ENCODE results near the gene KRTAP29-1. TPM values are rescaled to one million over a fixed set of nuclear protein-coding genes. Genes with fewer than 3 reads are reported as not detected.
"Not testable (repeated sequence)": the region's sequence is repeated elsewhere in the genome, so short reads cannot be mapped to it uniquely, and the experiment has no call there.

Gene KRTAP29-1
- total RNA-seq (2013), result not detected
- polyA plus RNA-seq (not detected), polyA minus RNA-seq (not detected in 2 replicates), total RNA-seq (0 reads per million in 11 experiments)

GRCh38 chr17:41301916-41302901, at the start of gene KRTAP29-1:
Gene KRTAP29-1, minus strand, starts transcription at chr17:41302851. Its CDS starts 0 bp downstream, at chr17:41302851.
- Histone ChIP-seq H3K4me3 (replicated peaks in 1 of 3; ENCODE audit: low read depth in 2 of 3, low read length in 3 of 3) (no peak within 1 kb of the TSS), H2AFZ (ENCODE audit: insufficient read depth, low read depth, low read length, poor library complexity, severe bottlenecking) (peak within 1 kb of the TSS; percentile 27), H3K27ac (ENCODE audit: low read depth in 1 of 2, low read length in 2 of 2) (no peak within 1 kb of the TSS), H4K20me1 (ENCODE audit: insufficient read depth, low read length) (no peaks in the 10 kb centered on the region), H3K36me3 (replicated peaks in 1 of 2; ENCODE audit: control insufficient read depth in 1 of 2, insufficient read depth in 2 of 2, low read length in 2 of 2) (no peaks in the 10 kb centered on the region), H3K4me2 (replicated peaks; ENCODE audit: extremely low read depth, low read length, poor library complexity, severe bottlenecking) (no peak within 1 kb of the TSS), H3K4me1 (ENCODE audit: control insufficient read depth in 1 of 2, insufficient read depth in 2 of 2, low read length in 2 of 2) (peaks cover 17 to 18% of the 10 kb centered on the region in 2 donors), H3K9me3 (replicated peaks in 1 of 2; ENCODE audit: control insufficient read depth in 1 of 2, insufficient read depth in 1 of 2, low read length in 2 of 2) (peaks cover 0 to 2% of the 10 kb centered on the region in 2 donors), H3K27me3 (ENCODE audit: control insufficient read depth in 2 of 2, insufficient read depth in 2 of 2, low read length in 2 of 2) (no peaks in the 10 kb centered on the region), H3K79me2 (ENCODE audit: insufficient read depth, low read length) (no peaks in the 10 kb centered on the region), H3K9ac (ENCODE audit: insufficient read depth, low read length, poor library complexity, severe bottlenecking) (no peak within 1 kb of the TSS)
- TF ChIP-seq CTCF (IDR thresholded peaks at IDR 0.05), result no peak
- DNase-seq, result peak in 1 of 3 donors; percentile 13
- Mint-ChIP-seq H3K27me3 (ENCODE audit: low read depth in 3 of 3) (peaks cover 0 to 10% (median 6%) of the 10 kb centered on the region in 3 donors), H3K4me3 (no peak within 1 kb of the TSS), H3K4me1 (peaks cover 20% of the 10 kb centered on the region), H3K36me3 (no peaks in the 10 kb centered on the region), H3K27ac (no peak within 1 kb of the TSS), H3K9me3 (peaks cover 2 to 13% (median 6%) of the 10 kb centered on the region in 7 donors)
- 46% methylated on average over 11 of the region's 11 CpGs for WGBS (ENCODE audit: insufficient coverage)
- intact Hi-C loops (cut with micrococcal nuclease), result no loop called here

- Mint-ChIP-seq H3K27ac (no peak overlapping the region), H3K36me3 (no peaks in the 10 kb centered on the region), H3K4me1 (peaks cover 6% of the 10 kb centered on the region), H3K4me3 (no peak overlapping the region), H3K27me3 (ENCODE audit: low read depth in 3 of 3) (peaks cover 2 to 6% (median 3%) of the 10 kb centered on the region in 3 donors), H3K9me3 (peaks cover 0 to 1% (median 0%) of the 10 kb centered on the region in 7 donors)
- H3K4me3 ChIP-seq (replicated peaks in 1 of 3; ENCODE audit: low read depth in 2 of 3, low read length in 3 of 3), result no peak overlapping the region
- H2AFZ ChIP-seq (ENCODE audit: insufficient read depth, low read depth, low read length, poor library complexity, severe bottlenecking), result no peak overlapping the region
- DNase-seq, result no peak
- H3K9ac ChIP-seq (ENCODE audit: insufficient read depth, low read length, poor library complexity, severe bottlenecking), result no peak overlapping the region
- intact Hi-C loops (cut with micrococcal nuclease), result no loop called here
- no peak overlapping the region for H3K4me2 ChIP-seq (replicated peaks; ENCODE audit: extremely low read depth, low read length, poor library complexity, severe bottlenecking)
- no peaks in the 10 kb centered on the region for H3K36me3 ChIP-seq (replicated peaks in 1 of 2; ENCODE audit: control insufficient read depth in 1 of 2, insufficient read depth in 2 of 2, low read length in 2 of 2)
- no peaks in the 10 kb centered on the region for H3K79me2 ChIP-seq (ENCODE audit: insufficient read depth, low read length)
- peaks cover 0 to under 1% of the 10 kb centered on the region in 2 donors for H3K27me3 ChIP-seq (ENCODE audit: control insufficient read depth in 2 of 2, insufficient read depth in 2 of 2, low read length in 2 of 2)
- H3K9me3 ChIP-seq (replicated peaks in 1 of 2; ENCODE audit: control insufficient read depth in 1 of 2, insufficient read depth in 1 of 2, low read length in 2 of 2), result no peaks in the 10 kb centered on the region
- no CpG with 5 or more reads among the region's 2 CpGs for WGBS (ENCODE audit: insufficient coverage)
- no peak overlapping the region for H3K27ac ChIP-seq (ENCODE audit: low read depth in 1 of 2, low read length in 2 of 2)
- no peak for TF ChIP-seq CTCF (IDR thresholded peaks at IDR 0.05)
- no peaks in the 10 kb centered on the region for H4K20me1 ChIP-seq (ENCODE audit: insufficient read depth, low read length)
- peaks cover 0 to 5% of the 10 kb centered on the region in 2 donors for H3K4me1 ChIP-seq (ENCODE audit: control insufficient read depth in 1 of 2, insufficient read depth in 2 of 2, low read length in 2 of 2)
Measured at GRCh38 chr17:41351177-41351576, 48.5 kb upstream of the KRTAP29-1 start.

GRCh38 chr17:41350381-41350878, 47.8 kb upstream of the KRTAP29-1 start, which contains the start of gene KRT33A:
Gene KRT33A, minus strand, starts transcription at chr17:41350828. Its CDS starts 61 bp downstream, at chr17:41350767.
- H3K4me3 Mint-ChIP-seq; H3K9me3 Mint-ChIP-seq; H3K4me3 ChIP-seq (replicated peaks in 1 of 3; ENCODE audit: low read depth in 2 of 3, low read length in 3 of 3); H3K79me2 ChIP-seq (ENCODE audit: insufficient read depth, low read length); H3K4me1 Mint-ChIP-seq; H2AFZ ChIP-seq (ENCODE audit: insufficient read depth, low read depth, low read length, poor library complexity, severe bottlenecking); DNase-seq; H3K9ac ChIP-seq (ENCODE audit: insufficient read depth, low read length, poor library complexity, severe bottlenecking); H3K27ac ChIP-seq (ENCODE audit: low read depth in 1 of 2, low read length in 2 of 2); H3K9me3 ChIP-seq (replicated peaks in 1 of 2; ENCODE audit: control insufficient read depth in 1 of 2, insufficient read depth in 1 of 2, low read length in 2 of 2); H3K27me3 ChIP-seq (ENCODE audit: control insufficient read depth in 2 of 2, insufficient read depth in 2 of 2, low read length in 2 of 2); intact Hi-C loops (cut with micrococcal nuclease); H3K36me3 Mint-ChIP-seq; H3K27ac Mint-ChIP-seq; H4K20me1 ChIP-seq (ENCODE audit: insufficient read depth, low read length); H3K4me2 ChIP-seq (replicated peaks; ENCODE audit: extremely low read depth, low read length, poor library complexity, severe bottlenecking); H3K4me1 ChIP-seq (ENCODE audit: control insufficient read depth in 1 of 2, insufficient read depth in 2 of 2, low read length in 2 of 2); H3K27me3 Mint-ChIP-seq (ENCODE audit: low read depth in 3 of 3); H3K36me3 ChIP-seq (replicated peaks in 1 of 2; ENCODE audit: control insufficient read depth in 1 of 2, insufficient read depth in 2 of 2, low read length in 2 of 2): not testable (repeated sequence)
- WGBS (ENCODE audit: insufficient coverage), result 94% methylated on average over 13 of the region's 16 CpGs
